Breast epithelium (tissue), 3 donors: ENCODE data around the gene CPED1.
"Not testable (repeated sequence)": the region's sequence is repeated elsewhere in the genome, so short reads cannot be mapped to it uniquely, and the experiment has no call there.

Experiments used
- POLR2A ChIP-seq: fragments of 450-650 bp; IDR thresholded peaks from one replicate; pipeline ENCODE4 v1.6.1; 2016; ENCODE audit warnings: antibody characterized with exemption, mild to moderate bottlenecking, moderate library complexity
- POLR2AphosphoS5 ChIP-seq, 3 donors: sonication (generic); formaldehyde crosslinking; IDR thresholded peaks; one replicate each; pipeline ENCODE4 v1.6.1; 2017; ENCODE audit warnings: antibody characterized with exemption in 3 of 3

DNA sequence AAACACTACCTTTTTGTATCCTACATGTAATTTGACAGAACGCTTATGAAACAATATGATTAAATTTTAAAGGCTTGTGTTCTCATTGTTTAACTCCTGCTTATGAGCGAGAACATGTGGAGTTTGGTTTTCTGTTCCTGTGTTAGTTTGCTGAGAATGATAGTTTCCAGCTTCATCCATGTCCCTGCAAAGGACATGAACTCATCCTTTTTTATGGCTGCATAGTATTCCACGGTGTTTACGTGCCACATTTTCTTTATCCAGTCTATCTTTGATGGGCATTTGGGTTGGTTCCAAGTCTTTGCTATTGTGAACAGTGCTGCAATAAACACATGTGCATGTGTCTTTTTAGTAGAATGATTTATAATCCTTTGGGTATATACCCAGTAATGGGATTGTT is 16.5 kb downstream of the CPED1 start:
- TF ChIP-seq POLR2AphosphoS5 (IDR thresholded peaks at IDR 0.05); POLR2A: not testable (repeated sequence)
